T1000 (cell line): ENCODE results near the gene CTDSPL.

ENCODE experiments used
- DNase-seq: peaks from one replicate; lab custom pipeline; 2025; ENCODE audit warnings: mixed read lengths; lab: John Stamatoyannopoulos, UW

The CTDSPL gene

GRCh38 chr3:37891227-37891626 lies 29.5 kb downstream of the CTDSPL start:
- no peak for DNase-seq

GRCh38 chr3:37892927-37893600 lies 31.4 kb downstream of the CTDSPL start:
- DNase-seq = no peak

DNA sequence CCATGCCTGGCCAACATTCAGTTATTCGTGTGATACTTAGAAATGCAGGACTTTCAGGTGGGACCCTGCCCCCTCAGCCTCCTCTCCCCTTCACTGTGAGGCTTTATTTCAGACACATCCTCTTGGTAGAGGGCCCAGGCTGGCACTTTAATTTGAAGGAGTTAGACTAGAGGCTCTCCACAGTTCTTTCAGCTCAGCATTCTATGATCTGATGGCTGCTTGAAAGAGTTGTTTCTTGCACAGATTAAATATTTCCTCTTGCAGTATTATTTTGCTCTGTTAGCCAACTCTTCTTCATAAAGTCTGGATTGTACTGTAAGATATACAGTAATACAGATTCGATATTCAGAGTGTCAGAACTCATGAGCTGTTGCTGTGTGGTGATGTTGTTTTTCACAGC lies 35.1 kb downstream of the CTDSPL start:
- DNase-seq = no peak

- DNase-seq = no peak
Observed at GRCh38 chr3:37897763-37898162, 36.1 kb downstream of the CTDSPL start.

DNA sequence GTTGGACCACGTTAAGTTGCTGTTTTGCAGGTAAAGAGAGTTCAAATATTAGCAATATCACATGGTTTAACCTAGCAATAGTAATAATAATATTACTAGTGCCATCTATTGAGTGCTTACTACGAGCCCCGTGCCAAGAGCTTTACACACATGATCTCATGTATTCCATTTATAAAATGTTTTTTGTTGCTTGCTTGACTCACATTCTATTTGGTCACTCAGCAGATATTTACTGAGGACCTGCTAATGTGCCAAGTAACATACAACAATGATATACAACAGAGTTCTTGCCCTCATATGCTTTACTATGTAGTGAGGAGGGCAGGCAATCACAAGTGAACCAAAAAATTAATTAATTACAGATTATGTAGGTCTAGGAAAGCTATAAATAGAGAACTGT lies 36.7 kb downstream of the CTDSPL start:
- DNase-seq = no peak

DNA sequence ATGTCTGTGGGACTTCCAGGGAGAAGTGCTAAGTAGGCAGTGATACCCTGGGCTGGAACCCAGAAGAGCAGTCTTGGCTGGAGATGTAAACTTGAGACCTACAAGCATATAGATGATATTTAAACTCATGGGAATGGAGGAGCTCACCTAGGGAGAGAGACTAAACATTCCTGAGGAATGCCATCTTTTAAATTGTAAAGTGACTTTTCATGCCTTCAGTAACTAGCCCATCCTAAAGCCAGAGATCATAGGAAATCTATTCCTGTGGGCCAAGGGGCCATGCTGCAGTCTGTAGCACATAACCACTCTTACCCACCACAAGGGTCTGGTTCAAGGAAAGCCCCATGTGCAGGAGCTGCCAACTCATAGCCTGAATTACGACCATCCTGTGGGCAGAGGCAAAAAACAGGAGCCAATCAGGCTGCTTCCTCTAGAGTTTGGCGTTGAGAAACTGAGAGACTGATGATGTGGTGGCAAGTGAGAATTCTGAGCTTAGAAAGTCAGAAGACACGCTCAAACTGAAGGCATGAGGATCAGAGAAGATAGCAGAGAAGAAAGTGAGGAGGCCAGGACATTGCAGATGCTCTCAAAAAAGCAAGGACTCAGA lies 37.5 kb downstream of the CTDSPL start:
- no peak for DNase-seq

DNA sequence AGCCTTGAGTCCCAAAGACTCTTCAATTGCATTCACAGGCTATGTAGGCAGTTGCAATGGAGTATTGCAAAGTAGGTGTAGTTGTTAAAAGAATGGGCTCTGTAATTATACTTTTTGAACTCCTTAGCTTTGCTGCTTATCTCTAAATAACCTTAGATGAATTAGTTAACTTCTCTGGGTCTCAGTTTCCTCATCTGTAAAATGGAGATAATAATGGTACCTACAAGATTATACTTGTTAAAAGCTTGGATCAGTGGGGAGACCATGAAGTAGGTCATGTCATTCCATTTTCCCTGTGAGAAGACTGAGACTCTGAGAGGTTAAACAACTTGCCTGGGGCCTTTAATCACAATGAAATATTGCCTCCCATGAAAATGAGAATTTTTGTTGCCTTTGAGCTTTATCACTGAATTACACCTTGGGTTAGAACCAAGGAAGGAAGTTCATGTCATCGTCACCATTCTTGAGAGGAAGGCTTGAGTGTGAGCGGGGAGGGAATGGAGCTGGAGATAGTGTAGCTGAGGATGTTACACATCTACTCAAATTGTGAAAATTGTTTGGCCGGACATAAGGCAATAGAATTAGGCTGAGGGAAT lies 38.1 kb downstream of the CTDSPL start:
- DNase-seq = no peak

DNA sequence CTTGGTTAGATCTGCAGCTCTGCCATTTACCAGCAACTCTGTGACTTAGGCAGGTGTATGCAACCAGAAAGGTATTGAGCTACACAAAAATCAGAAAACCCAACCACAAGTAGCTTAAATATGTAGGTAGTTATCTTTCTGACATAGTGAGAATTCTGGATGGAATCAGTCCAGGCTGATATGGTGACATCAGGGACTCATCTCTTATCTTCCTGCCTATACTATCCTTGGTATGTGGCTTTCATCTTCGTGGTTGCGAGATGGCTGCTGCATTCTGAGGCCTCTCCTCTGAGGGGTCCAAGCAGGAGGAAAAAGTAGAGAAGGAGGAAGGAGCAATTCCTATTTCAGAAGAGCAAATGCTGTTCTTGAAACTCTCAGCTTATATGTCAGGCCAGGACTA lies 40.0 kb downstream of the CTDSPL start:
- no peak for DNase-seq

- no peak for DNase-seq
Observed at GRCh38 chr3:37902674-37903073, 41.0 kb downstream of the CTDSPL start.

- no peak for DNase-seq
Observed at GRCh38 chr3:37903320-37903719, 41.6 kb downstream of the CTDSPL start.

DNA sequence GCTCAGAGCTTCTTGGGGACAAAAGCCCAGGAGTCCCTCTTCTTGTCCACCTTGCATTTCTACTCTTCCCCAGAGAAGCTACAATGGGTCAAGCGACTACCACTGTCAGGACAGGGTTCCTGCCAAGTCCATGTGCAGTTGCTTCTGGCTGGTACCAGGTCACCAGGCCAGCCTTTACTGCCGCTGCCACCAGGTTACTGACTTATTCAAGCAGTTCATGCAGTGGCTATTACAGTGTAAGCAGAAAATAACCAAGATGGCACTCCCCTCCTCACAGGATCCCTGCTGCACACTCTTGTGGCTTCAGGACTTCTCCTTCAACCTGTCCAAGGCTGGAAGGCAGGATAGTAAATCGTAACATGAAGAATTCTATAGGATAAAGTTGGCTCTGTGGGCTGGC lies 42.1 kb downstream of the CTDSPL start:
- no peak for DNase-seq

- DNase-seq = no peak
Observed at GRCh38 chr3:37904601-37905000, 42.9 kb downstream of the CTDSPL start.

GRCh38 chr3:37905346-37905745 lies 43.7 kb downstream of the CTDSPL start:
- DNase-seq = no peak

DNA sequence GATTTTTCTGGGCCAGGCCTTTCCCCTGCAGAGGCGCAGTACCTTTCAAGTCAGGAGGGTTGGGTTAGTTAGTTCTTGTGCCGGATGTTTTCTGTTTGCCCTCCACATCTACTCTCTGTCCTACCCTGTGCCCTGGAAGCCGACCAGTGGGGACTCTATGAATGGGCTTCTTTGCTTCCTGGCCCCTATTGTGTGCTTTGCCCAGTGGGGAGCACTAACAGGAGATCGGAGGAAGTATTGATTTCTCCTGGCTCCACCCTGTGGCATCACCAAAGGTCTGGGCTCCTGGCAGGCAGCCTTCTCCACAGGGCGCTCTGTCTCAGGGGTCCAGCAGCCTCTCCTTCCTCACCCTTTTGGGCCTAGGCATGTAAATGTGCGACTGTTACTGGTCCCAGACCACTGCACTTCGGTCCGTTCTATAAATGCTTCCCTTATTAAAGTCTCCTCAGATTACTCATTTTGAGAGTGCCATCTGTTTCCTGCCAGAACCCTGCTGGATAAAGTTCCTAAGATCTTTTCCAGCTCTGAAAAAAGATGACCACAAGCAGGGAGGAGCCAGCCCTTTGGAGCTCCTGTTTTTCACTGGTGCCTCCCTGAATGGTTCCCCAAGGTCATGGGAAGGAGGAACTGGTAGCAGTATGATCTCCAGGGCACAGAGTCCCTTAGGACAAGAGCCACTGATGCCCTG lies 44.5 kb downstream of the CTDSPL start:
- no peak for DNase-seq

DNA sequence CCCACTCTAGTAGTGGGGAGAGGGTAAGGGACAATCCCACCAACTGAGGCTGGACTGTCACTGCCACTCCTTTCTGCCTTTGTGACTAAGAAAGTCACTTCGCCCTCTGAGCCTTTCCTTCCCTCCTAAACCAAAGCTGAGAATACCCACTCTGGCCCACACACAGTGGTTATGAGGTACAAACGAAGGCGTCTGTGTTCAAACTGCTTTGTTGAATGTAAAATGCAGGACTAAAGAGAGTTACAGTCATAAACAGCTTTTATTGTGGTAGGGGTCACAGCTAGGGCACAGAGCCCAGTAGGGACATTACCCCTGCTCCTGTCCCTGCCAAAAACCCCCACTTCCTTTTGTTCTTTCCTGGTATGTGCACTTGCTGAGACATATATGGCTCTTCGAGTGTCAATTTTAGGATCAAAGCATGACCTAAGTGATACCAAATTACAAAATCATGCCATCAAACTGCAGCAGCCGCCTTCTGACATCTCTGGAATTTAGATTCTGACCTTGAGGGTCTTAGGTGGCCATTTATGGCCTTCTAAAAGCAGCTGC lies 45.1 kb downstream of the CTDSPL start:
- no peak for DNase-seq

DNA sequence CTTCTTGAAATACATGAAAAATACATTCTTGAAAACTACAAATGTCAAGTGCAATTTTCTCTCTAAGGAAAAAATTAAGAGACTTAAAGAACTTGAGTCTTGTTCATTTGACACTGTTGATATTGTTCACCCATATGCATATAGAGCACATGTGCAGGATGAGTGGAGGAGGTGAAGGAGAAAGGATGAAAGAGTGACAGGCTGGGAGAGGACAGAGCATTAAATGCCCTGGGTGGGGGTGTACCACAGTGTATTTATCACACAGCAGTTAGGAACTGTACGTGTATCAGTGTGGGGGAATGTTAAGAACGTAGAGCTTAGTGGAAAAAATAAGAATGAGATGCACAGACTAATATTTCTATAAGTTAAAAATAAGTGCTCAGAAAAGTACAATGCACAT lies 45.7 kb downstream of the CTDSPL start:
- DNase-seq = no peak

DNA sequence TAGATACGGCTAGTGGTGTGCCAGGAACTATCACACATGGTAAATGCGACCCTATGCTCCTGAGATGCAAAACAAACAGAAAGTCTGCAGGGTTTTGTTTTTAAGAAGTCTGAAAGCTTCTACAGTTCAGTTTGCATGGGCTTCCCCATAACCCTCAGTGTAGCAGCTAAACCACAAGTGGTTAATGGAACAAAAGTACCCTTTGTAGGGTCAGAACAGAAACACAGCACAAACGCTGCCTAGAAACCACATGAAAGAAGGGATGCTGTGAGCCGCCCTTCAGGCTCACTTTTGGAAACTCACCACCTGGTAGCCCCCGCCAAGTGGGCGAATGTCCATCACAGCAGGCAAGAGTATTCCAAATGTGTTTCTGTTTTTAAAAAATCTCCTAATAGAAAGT lies 46.2 kb downstream of the CTDSPL start:
- no peak for DNase-seq

DNA sequence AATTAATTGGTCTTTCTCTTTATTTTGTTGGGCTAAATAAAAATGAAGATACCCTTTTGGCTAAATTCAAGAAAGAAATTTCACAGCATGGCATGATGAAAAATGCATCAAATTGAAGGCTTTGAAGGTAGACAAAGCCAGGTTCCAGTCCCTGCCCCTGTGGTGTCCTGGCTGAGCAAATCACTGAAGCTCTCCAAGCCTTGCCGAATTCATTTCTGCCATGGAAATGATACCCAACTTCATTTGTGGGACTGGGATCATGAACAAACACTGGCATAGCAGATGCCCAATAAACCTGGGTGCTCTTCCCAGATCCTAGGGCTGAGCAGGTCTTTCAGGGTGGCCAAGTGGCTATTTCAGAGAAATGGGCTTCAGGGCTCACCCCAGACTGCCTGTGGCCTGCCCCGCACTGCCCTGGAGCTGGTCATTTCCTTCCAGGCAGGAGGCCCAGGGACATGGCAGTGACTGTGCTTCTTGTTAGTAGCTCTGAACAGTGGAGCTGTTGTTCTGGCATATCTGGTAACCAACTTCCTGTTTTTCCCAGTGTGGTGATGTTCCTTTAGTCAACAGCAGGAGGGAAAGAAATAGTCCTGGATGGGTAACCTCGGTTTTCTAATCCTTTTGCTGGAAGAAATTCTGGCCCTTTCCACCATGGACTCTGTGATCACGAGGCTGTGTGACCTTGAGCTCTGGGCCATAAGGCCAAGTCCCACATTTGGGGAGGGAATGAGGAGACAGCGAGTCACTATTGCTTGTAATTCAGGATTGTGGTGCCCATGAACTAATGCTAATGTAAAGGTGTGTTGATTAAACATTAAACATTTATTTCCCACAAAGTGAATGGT lies 47.6 kb downstream of the CTDSPL start:
- no peak for DNase-seq

DNA sequence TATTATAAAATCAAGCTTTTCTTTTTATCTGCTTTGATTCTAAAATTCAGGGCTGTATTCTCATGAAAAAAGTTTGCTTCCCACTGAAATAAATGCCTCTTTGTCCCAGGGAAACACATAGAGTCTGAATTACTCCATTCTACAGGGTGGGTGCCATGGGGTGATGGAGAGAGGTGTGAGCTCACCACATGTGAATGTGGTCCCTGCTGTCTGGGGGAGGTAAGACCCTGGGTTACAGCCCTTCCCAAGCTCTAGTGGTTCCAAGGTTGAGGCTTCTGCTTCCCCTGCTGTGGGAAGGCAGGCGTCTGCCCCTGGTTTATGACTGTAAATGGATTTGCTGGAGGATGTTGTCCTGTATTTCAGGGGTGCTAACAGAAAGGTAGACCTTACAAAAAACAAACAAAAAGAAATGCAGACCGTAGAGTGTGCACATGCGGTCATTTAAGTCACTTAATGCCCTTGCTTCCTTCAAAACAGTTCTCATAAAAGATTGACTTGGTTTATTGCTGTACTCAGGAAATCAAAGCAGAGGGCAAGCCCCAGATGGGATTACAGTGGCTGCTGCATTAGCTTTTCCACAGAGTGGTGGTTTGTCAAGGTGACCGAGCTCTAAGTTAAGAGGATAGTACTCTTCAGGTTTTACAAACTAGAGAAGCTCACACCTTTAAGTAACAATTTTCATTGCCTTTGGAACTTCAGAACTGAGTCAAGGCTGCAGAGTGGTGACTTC lies 49.2 kb downstream of the CTDSPL start:
- no peak for DNase-seq

DNA sequence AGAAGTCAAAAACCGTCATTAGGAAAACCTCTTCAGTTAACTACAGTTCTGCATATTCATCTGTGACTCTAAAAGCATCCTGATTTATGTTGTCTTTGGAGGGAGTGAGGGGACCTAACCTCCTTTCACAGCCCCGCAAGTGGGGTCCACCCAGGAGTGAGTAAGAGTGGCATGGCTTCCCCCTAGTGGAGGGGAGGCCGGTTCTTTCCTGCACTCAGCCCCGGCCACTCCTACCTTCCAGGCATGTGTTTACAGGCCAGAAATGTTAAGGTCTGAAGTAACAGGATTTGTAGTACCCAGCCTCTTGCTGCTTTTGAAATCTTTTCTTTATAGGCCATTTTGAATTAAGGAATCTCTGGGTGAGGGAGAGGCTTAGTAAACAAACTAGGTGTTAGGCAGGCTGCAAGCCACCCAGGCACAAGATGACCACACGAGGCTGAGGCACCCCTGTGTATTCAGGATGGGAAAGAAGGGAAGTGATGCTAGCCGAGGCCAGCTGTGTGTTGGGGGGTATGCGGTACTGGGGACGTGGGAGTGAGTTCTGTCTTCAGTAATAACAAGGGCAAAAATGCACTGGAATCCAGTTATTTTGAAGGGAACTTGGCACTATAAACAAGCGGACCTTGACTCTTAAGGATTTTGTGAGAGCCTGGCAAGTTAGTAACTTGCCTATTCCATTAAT lies 50.5 kb downstream of the CTDSPL start:
- DNase-seq = no peak

DNA sequence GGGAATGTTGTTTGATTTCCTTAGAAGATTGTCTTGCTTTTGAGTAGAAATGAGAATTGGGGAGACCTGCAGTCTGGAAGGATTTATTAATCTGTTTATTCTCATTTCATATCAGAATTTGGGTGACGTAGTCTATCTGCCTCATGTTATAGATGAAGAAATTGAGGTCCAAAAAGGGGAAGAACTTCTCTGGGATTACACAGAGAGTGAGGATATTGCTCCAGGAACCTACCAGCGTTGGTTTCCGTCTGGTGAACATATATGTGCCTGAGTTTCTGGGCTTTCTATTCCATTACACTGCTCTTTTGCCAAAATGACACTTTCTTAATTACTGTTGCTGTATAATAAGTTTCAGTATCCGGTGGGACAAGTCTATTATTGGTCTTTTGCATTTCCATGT lies 51.8 kb downstream of the CTDSPL start:
- no peak for DNase-seq
